H1 (cell line): Measurements from ENCODE around the gene ANKRD11. TPM values are rescaled to one million over a fixed set of nuclear protein-coding genes. Genes with fewer than 3 reads are reported as not detected.

Source experiments
- CTCF ChIA-PET: fragments of 300-600 bp; sonication (Branson Sonifier 250); formaldehyde crosslinking; loops from one replicate; lab custom pipeline; 2021; ENCODE audit not compliant: partially characterized antibody; lab: Charles Lee
- POLR2A ChIA-PET: fragments of 300-600 bp; sonication (Branson Sonifier 250); formaldehyde crosslinking; loops from one replicate; lab custom pipeline; 2021; ENCODE audit warnings: inconsistent platforms; ENCODE audit not compliant: partially characterized antibody; lab: Charles Lee
- DNase-seq, 2 experiments: peaks; one replicate each; pipeline versions ENCODE4 v3.0.0 to v3.0.0-alpha.2; 2010 to 2022; ENCODE audit warnings: low spot score in 2 of 2, low read depth in 1 of 2, mixed read lengths in 1 of 2
- FAIRE-seq: peaks from 2 replicates; lab custom pipeline; 2011; peaks lifted over from hg19 to GRCh38; lab: Jason Lieb, UNC
- H2AFZ ChIP-seq: 2 replicates; pipeline ENCODE4 v1.8.1; 2012; ENCODE audit warnings: low read length, inconsistent platforms
- H2AK5ac ChIP-seq: 2 replicates; pipeline ENCODE4 v1.6.1; 2013; ENCODE audit warnings: low read depth, low read length
- H2BK120ac ChIP-seq: replicated peaks from 2 replicates; pipeline ENCODE3; 2013; ENCODE audit warnings: low read depth, low read length, inconsistent platforms
- H2BK12ac ChIP-seq: 2 replicates; pipeline ENCODE4 v1.6.1; 2013; ENCODE audit warnings: low read depth, low read length
- H2BK15ac ChIP-seq: 2 replicates; pipeline ENCODE4 v1.6.1; 2013; ENCODE audit warnings: low read length
- H2BK20ac ChIP-seq: 2 replicates; pipeline ENCODE4 v1.6.1; 2013; ENCODE audit warnings: low read length
- H2BK5ac ChIP-seq: 2 replicates; pipeline ENCODE4 v1.6.1; 2013; ENCODE audit warnings: low read depth, low read length
- H3K14ac ChIP-seq: 2 replicates; pipeline ENCODE4 v1.6.1; 2013; ENCODE audit warnings: inconsistent platforms; ENCODE audit not compliant: insufficient read length
- H3K18ac ChIP-seq: 2 replicates; pipeline ENCODE4 v1.6.1; 2013; ENCODE audit warnings: low read length; ENCODE audit errors: extremely low read depth
- H3K23ac ChIP-seq: 2 replicates; pipeline ENCODE4 v1.6.1; 2013; ENCODE audit warnings: inconsistent platforms; ENCODE audit not compliant: insufficient read length
- H3K23me2 ChIP-seq: 2 replicates; pipeline ENCODE4 v1.6.1; 2013; ENCODE audit warnings: low read depth, low read length
- H3K27ac ChIP-seq: 2 replicates; pipeline ENCODE4 v1.6.1; 2011; ENCODE audit warnings: low read depth, low read length, inconsistent platforms
- H3K27me3 ChIP-seq, 4 experiments: replicated peaks in 1 of 4; 1 replicate in 1 of 4; 2 replicates in 3 of 4; pipeline versions ENCODE4 v1.6.1 to v1.8.1; 2011 to 2013; ENCODE audit warnings: low read length in 3 of 4, mild to moderate bottlenecking in 3 of 4, inconsistent platforms in 2 of 4, mixed read lengths in 2 of 4, moderate library complexity in 1 of 4; ENCODE audit not compliant: control insufficient read depth in 3 of 4, insufficient read depth in 3 of 4; ENCODE audit errors: extremely low read depth in 1 of 4
- H3K36me3 ChIP-seq, 4 experiments: 2 replicates each; pipeline versions ENCODE4 v1.6.1 to v1.8.1; 2011 to 2013; ENCODE audit warnings: mild to moderate bottlenecking in 4 of 4, low read length in 3 of 4, moderate library complexity in 2 of 4, control low read depth in 1 of 4, inconsistent platforms in 1 of 4; ENCODE audit not compliant: insufficient read depth in 4 of 4, control insufficient read depth in 2 of 4
- H3K4ac ChIP-seq: replicated peaks from 2 replicates; pipeline ENCODE3; 2013; ENCODE audit warnings: low read length, low read depth, mixed read lengths, inconsistent platforms; ENCODE audit not compliant: insufficient read length
- H3K4me1 ChIP-seq, 4 experiments: replicated peaks in 1 of 4; 1 replicate in 1 of 4; 2 replicates in 3 of 4; pipeline versions ENCODE4 v1.6.1 to v1.8.1; 2011 to 2013; ENCODE audit warnings: low read length in 3 of 4, inconsistent platforms in 2 of 4, mixed read lengths in 1 of 4; ENCODE audit not compliant: insufficient read depth in 4 of 4, control insufficient read depth in 3 of 4
- H3K4me2 ChIP-seq, 2 experiments: 2 replicates each; pipeline versions ENCODE4 v1.6.1 to v1.8.1; 2011 to 2013; ENCODE audit warnings: low read depth in 2 of 2, low read length in 2 of 2, control low read depth in 1 of 2, inconsistent platforms in 1 of 2, mild to moderate bottlenecking in 1 of 2; ENCODE audit not compliant: insufficient read depth in 1 of 2
- H3K4me3 ChIP-seq, 4 experiments: fragments of 200-600, 300-600 bp in 1 of 4; sonication (generic), shearing (Covaris generic), sonication (Bioruptor Twin) in 1 of 4; 2 replicates each; pipeline versions ENCODE4 v1.5.1 to v1.8.1; 2011 to 2016; ENCODE audit warnings: low read length in 4 of 4, low read depth in 3 of 4, control low read depth in 2 of 4, inconsistent platforms in 2 of 4, mild to moderate bottlenecking in 2 of 4, mixed read lengths in 1 of 4, moderate library complexity in 1 of 4; ENCODE audit not compliant: insufficient read depth in 2 of 4; ENCODE audit errors: extremely low read depth in 1 of 4
- H3K56ac ChIP-seq: replicated peaks from 2 replicates; pipeline ENCODE3; 2013; ENCODE audit warnings: low read depth, mild to moderate bottlenecking, mixed read lengths, low read length, inconsistent platforms; ENCODE audit not compliant: insufficient read length
- H3K79me1 ChIP-seq: 2 replicates; pipeline ENCODE4 v1.6.1; 2013; ENCODE audit warnings: low read depth, low read length, control low read depth
- H3K79me2 ChIP-seq, 2 experiments: 2 replicates each; pipeline versions ENCODE4 v1.6.1 to v1.8.1; 2012 to 2013; ENCODE audit warnings: low read length in 2 of 2, mild to moderate bottlenecking in 2 of 2, inconsistent platforms in 1 of 2; ENCODE audit not compliant: insufficient read depth in 2 of 2, control insufficient read depth in 1 of 2
- H3K9ac ChIP-seq, 4 experiments: replicated peaks in 1 of 4; 1 replicate in 1 of 4; 2 replicates in 3 of 4; pipeline versions ENCODE4 v1.6.1 to v1.8.1; 2011 to 2013; ENCODE audit warnings: low read depth in 3 of 4, low read length in 3 of 4, control low read depth in 2 of 4, mild to moderate bottlenecking in 2 of 4, moderate library complexity in 2 of 4, inconsistent platforms in 1 of 4; ENCODE audit errors: extremely low read depth in 1 of 4
- H3K9me3 ChIP-seq, 2 experiments: 2 replicates each; pipeline versions ENCODE4 v1.6.1 to v1.8.1; 2012 to 2013; ENCODE audit warnings: mild to moderate bottlenecking in 2 of 2, moderate library complexity in 2 of 2, control low read depth in 1 of 2, inconsistent platforms in 1 of 2, low read depth in 1 of 2, low read length in 1 of 2, mixed read lengths in 1 of 2; ENCODE audit not compliant: insufficient read depth in 2 of 2
- H4K20me1 ChIP-seq, 2 experiments: replicated peaks in 1 of 2; 2 replicates each; pipeline versions ENCODE3 to v1.8.1; 2011 to 2013; ENCODE audit warnings: inconsistent platforms in 2 of 2, low read length in 2 of 2, mild to moderate bottlenecking in 1 of 2; ENCODE audit not compliant: insufficient read depth in 2 of 2, control insufficient read depth in 1 of 2
- H4K5ac ChIP-seq: 2 replicates; pipeline ENCODE4 v1.6.1; 2013; ENCODE audit warnings: low read length, low read depth, mixed read lengths, inconsistent platforms; ENCODE audit not compliant: insufficient read length
- H4K8ac ChIP-seq: 2 replicates; pipeline ENCODE4 v1.8.0; 2013; ENCODE audit warnings: mild to moderate bottlenecking, moderate library complexity, low read length, inconsistent platforms; ENCODE audit not compliant: insufficient read depth; ENCODE audit errors: extremely low read depth
- H4K91ac ChIP-seq: replicated peaks from 2 replicates; pipeline ENCODE3; 2013; ENCODE audit warnings: low read length, mixed read lengths, inconsistent platforms; ENCODE audit not compliant: insufficient read length
- ASH2L ChIP-seq: fragments of 200-600, 300-600 bp; sonication (generic); IDR thresholded peaks from one replicate; pipeline ENCODE4 v1.7.1; 2017; ENCODE audit warnings: low read length
- EGR1 ChIP-seq: IDR thresholded peaks from 2 replicates; pipeline ENCODE4 v1.6.1; 2011; ENCODE audit warnings: low read depth, low read length, borderline replicate concordance
- SP4 ChIP-seq: IDR thresholded peaks from 2 replicates; pipeline ENCODE4 v1.6.1; 2012; ENCODE audit warnings: low read length, inconsistent platforms
- TBP ChIP-seq: IDR thresholded peaks from 2 replicates; pipeline ENCODE4 v1.6.1; 2011; ENCODE audit warnings: low read depth, low read length, improper control_type of control experiment
- WGBS, 2 experiments: shearing (Covaris generic) in 1 of 2; methylation state at CpG; one replicate each; pipeline versions ENCODE4 v1.1.6 to v1.1.7; 2013 to 2015; ENCODE audit warnings: low lambda C conversion rate in 2 of 2, mixed read lengths in 2 of 2, inconsistent platforms in 1 of 2, low coverage in 1 of 2, missing lambda C conversion rate in 1 of 2; ENCODE audit not compliant: insufficient replicate concordance in 2 of 2, insufficient coverage in 1 of 2, insufficient read length in 1 of 2; ENCODE audit errors: extremely low coverage in 1 of 2, missing lambda C conversion rate in 1 of 2; 5-methylcytosine and 5-hydroxymethylcytosine counted together
- polyA plus RNA-seq, 7 experiments: library from polyadenylated mRNA; depleted of rRNA in 3 of 7; stranded (reverse) in 5 of 7; unstranded in 2 of 7; fragments of >200 nt in 5 of 7; fragments of 200-250 nt in 2 of 7; gene quantifications; 1 replicate in 5 of 7; 2 replicates in 1 of 7; 4 replicates in 1 of 7; pipeline versions ENCODE4 v1.2.1 to v1.2.3, GENCODE V29; 2011 to 2013; ENCODE audit warnings: missing spikeins in 2 of 7, mixed read lengths in 2 of 7
- total RNA-seq: library from RNA; stranded (reverse); fragmentation: NEBNext Ultra II Directional; extraction: Animal tissue kit (Norgen Biotek cat#: 25700); gene quantifications from 2 replicates; pipeline ENCODE4 v1.2.1, GENCODE V29; 2021
- TF ChIP-seq, protein P1 (sequence below): IDR thresholded peaks from 2 replicates; pipeline ENCODE4 v1.6.1; 2011; ENCODE audit warnings: low read depth, mild to moderate bottlenecking, low read length; ENCODE audit not compliant: insufficient read depth

ANKRD11 gene
- total and polyA plus RNA-seq, 2 of the 8 experiments (the other 6 are each of a cell fraction or from before 2014, with no cell fraction given): 46.5 to 142 TPM

DNA sequence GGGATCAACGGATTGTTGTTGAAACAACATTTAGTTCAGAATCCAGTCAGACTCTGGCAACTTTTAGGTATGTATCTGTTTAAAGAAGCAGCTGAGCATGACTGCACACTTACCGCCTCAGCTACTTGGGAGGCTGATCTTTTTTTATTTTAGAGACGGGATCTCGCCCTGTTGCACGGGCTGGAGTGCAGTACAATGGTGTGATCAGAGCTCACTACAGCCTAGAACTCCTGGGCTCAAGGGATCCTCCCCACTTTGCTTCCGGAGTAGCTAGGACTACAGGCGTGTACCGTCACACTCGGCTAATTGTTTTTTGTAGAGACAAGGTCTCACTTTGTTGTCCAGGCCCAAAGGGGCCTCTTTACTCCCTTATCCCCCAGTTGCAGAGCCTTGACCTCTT, 20.2 kb upstream of the ANKRD11 start:
- H3K23ac ChIP-seq: no peak overlapping the region
- H3K23me2 ChIP-seq: peaks cover 12% of the 10 kb centered on the region; the same call in 1 of the 2 replicates
- CTCF ChIA-PET: no interaction called here
- POLR2A ChIA-PET: interaction anchor here (0.9 to 5.2 kb wide), 4 partner anchors 11 to 46 kb away, joined by 3 to 56 read pairs (median 4); partner anchors contain the start of gene ANKRD11
- H4K8ac ChIP-seq: no peak overlapping the region
- no peak overlapping the region for H2BK120ac ChIP-seq
- no peak overlapping the region for H4K91ac ChIP-seq
- TF ChIP-seq, protein P1, sequence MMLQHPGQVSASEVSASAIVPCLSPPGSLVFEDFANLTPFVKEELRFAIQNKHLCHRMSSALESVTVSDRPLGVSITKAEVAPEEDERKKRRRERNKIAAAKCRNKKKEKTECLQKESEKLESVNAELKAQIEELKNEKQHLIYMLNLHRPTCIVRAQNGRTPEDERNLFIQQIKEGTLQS: no peak
- TF ChIP-seq ASH2L: no peak
- no peak for TF ChIP-seq EGR1
- TF ChIP-seq SP4: no peak
- no peak for TF ChIP-seq TBP
- no peaks in the 10 kb centered on the region for H3K9me3 ChIP-seq
- H3K4me2 ChIP-seq: no peak overlapping the region
- no peak overlapping the region for H4K5ac ChIP-seq
- H3K36me3 ChIP-seq: peaks cover 17 to 35% (median 27%) of the 10 kb centered on the region in 4 experiments
- H3K4ac ChIP-seq: no peak overlapping the region
- FAIRE-seq (no peak), DNase-seq (no peak)
- no peak overlapping the region for H3K56ac ChIP-seq
- H3K79me2 ChIP-seq: peaks cover 9 to 23% of the 10 kb centered on the region in 2 experiments
- H2BK5ac ChIP-seq: no peak overlapping the region
- no peak overlapping the region for H3K27ac ChIP-seq
- H2AK5ac ChIP-seq: no peak overlapping the region
- no peak overlapping the region for H2AFZ ChIP-seq
- H3K27me3 ChIP-seq: peaks cover 0 to 4% (median 2%) of the 10 kb centered on the region in 4 experiments; a peak in 3 of 7 replicates
- H3K18ac ChIP-seq: no peak overlapping the region
- peaks cover 0 to 8% of the 10 kb centered on the region in 2 experiments for H4K20me1 ChIP-seq
- WGBS, 2 experiments: 96% methylated on average over 9 of the region's 9 CpGs; no CpG with 5 or more reads in 1 of the 2 experiments
- H3K4me3 ChIP-seq: no peak overlapping the region
- H2BK20ac ChIP-seq: no peak overlapping the region
- H3K14ac ChIP-seq: no peak overlapping the region
- H2BK12ac ChIP-seq: no peak overlapping the region
- H2BK15ac ChIP-seq: no peak overlapping the region
- H3K79me1 ChIP-seq: peaks cover 2% of the 10 kb centered on the region; the same call in 1 of the 2 replicates
- peaks cover 0 to 4% (median 0%) of the 10 kb centered on the region in 4 experiments; a peak in 4 of 7 replicates for H3K4me1 ChIP-seq
- no peak overlapping the region for H3K9ac ChIP-seq
